Subcutaneous abdominal adipose tissue (tissue), 5 donors: ENCODE measurements around the gene ATP10D.
A peak's percentile ranks its signal among the peaks of the same experiment; 100 is the strongest.
"Not testable (repeated sequence)": the region's sequence is repeated elsewhere in the genome, so short reads cannot be mapped to it uniquely, and the experiment has no call there.

Experiments
- H3K27ac ChIP-seq: one replicate; pipeline ENCODE4 v1.7.0; 2013; ENCODE audit warnings: low read depth, mild to moderate bottlenecking, inconsistent platforms, low read length, moderate library complexity
- H3K27me3 ChIP-seq, 5 donors: one replicate each; pipeline ENCODE4 v1.7.0; 2013; ENCODE audit warnings: low read length in 5 of 5, inconsistent platforms in 1 of 5; ENCODE audit not compliant: control insufficient read depth in 5 of 5, insufficient read depth in 4 of 5
- H3K36me3 ChIP-seq, 5 donors: one replicate each; pipeline ENCODE4 v1.7.0; 2013; ENCODE audit warnings: low read length in 5 of 5; ENCODE audit not compliant: control insufficient read depth in 5 of 5, insufficient read depth in 5 of 5
- H3K4me1 ChIP-seq, 5 donors: one replicate each; pipeline ENCODE4 v1.7.0; 2013; ENCODE audit warnings: low read length in 5 of 5, mild to moderate bottlenecking in 3 of 5, moderate library complexity in 1 of 5; ENCODE audit not compliant: control insufficient read depth in 5 of 5, insufficient read depth in 5 of 5
- H3K4me3 ChIP-seq, 5 donors: one replicate each; pipeline ENCODE4 v1.7.0; 2013; ENCODE audit warnings: low read length in 5 of 5, low read depth in 1 of 5
- H3K9ac ChIP-seq, 5 donors: one replicate each; pipeline ENCODE4 v1.7.0; 2013; ENCODE audit warnings: low read length in 5 of 5, mild to moderate bottlenecking in 4 of 5, moderate library complexity in 3 of 5
- H3K9me3 ChIP-seq, 5 donors: one replicate each; pipeline ENCODE4 v1.7.0; 2013; ENCODE audit warnings: low read length in 5 of 5; ENCODE audit not compliant: control insufficient read depth in 5 of 5
- donor health status: healthy.
- donor health status: healthy.
- donor health status: healthy.
- donor health status: healthy.
- donor health status: healthy.

ATP10D gene

DNA sequence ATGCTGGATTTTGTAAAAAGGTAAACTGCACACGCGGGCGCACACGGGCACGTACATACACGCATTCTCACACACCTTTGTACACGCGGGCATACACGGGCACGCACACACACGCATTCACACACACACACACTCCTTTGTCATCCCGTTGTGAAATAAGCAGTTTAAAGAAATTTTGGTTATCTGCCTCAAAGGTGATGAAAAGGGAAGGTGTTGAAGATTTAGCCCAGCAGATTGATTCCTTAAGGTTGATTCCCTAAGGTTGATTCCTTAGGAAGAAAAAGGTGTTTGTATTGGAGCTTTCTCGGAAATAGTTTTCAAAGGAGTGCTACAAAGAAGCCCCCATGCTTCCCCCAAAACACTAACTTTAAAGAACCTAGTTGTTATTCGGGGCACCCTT is 693 bp downstream of the ATP10D start:
- Histone ChIP-seq H3K4me1 (peaks cover 0 to 18% (median 15%) of the 10 kb centered on the region in 5 donors), H3K27ac (peak overlapping the region; percentile 89), H3K27me3 (no peaks in the 10 kb centered on the region), H3K36me3 (peaks cover 0 to 2% (median 0%) of the 10 kb centered on the region in 5 donors), H3K9me3 (peaks cover 0 to 4% (median 0%) of the 10 kb centered on the region in 5 donors), H3K9ac (peak overlapping the region; percentile 54 to 91 (median 83)), H3K4me3 (peak overlapping the region; percentile 77 to 97 (median 82))

DNA sequence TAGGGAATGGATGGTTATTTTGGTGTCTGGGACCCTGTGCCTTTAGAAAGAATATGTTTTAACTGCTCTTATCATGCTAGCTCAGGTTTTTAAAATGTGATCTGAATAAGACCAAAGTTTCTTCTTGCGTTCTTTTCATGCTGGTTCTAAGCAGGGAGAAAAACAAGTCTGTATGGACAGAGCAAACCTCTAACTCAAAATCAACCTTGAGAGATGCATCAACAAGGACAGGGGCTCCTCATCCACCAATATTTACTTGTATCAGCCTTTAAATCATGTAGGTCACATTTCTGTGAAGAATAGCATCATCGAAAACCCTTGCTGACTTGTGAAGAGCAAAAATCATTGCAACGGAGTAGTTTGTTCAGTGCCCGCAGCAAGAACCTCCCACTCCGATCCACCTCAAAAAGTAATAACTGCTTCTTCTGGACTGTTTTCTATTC is 1.2 kb downstream of the ATP10D start:
- H3K4me3 ChIP-seq = peak overlapping the region; percentile 77 to 97 (median 82)
- peaks cover 0 to 2% (median 0%) of the 10 kb centered on the region in 5 donors for H3K36me3 ChIP-seq
- no peaks in the 10 kb centered on the region for H3K27me3 ChIP-seq
- H3K9ac ChIP-seq = peak overlapping the region; percentile 54 to 91 (median 83)
- H3K27ac ChIP-seq = peak overlapping the region; percentile 89
- peaks cover 0 to 18% (median 15%) of the 10 kb centered on the region in 5 donors for H3K4me1 ChIP-seq
- peaks cover 0 to 4% (median 0%) of the 10 kb centered on the region in 5 donors for H3K9me3 ChIP-seq

DNA sequence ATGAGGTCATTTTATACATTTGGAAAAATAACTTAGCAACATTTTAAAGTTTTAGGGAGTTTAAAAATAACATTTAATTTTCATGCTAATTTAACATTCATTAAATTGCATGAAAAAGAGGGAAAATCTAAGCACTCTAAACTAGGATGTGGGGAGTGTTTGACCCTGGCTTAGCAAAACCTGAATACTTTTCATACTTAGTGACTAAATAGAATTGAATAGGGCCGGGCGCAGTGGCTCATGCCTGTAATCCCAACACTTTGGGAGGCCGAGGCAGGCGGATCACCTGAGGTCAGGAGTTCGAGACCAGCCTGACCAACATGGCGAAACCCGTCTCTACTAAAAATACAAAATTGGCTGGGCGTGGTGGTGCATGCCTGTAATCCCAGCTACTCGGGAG is 1.7 kb downstream of the ATP10D start:
- not testable (repeated sequence) for H3K27ac ChIP-seq, H3K9ac ChIP-seq, H3K9me3 ChIP-seq, H3K27me3 ChIP-seq, H3K36me3 ChIP-seq
- H3K4me3 ChIP-seq = peak overlapping the region in 3 of 5 donors; percentile 77 to 97 (median 81)
- peaks cover 0 to 18% (median 15%) of the 10 kb centered on the region in 5 donors for H3K4me1 ChIP-seq

DNA sequence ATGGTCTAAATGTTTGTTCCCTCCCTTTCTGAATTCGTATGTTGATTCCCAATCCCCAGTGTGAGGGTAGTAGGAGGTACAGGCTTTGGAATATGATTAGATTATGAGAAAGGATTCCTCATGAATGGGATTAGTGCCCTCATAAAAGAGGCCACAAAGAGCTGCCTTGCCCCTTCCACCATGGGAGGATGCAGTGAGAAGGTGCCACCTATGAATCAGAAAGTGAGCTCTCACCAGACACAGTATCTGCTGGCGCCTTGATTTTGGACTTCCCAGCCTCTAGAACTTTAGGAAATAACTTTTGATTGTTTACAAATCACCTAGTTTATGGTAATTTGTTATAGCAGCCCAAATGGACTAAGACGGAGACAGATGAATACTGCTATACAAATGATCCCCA is 3.6 kb downstream of the ATP10D start:
- no peak overlapping the region for H3K9ac ChIP-seq
- H3K4me3 ChIP-seq = no peak overlapping the region
- H3K36me3 ChIP-seq = peaks cover 0 to 2% (median 0%) of the 10 kb centered on the region in 5 donors
- H3K27ac ChIP-seq = no peak overlapping the region
- peaks cover 0 to 18% (median 16%) of the 10 kb centered on the region in 5 donors for H3K4me1 ChIP-seq
- H3K9me3 ChIP-seq = peaks cover 0 to 4% (median 0%) of the 10 kb centered on the region in 5 donors
- no peaks in the 10 kb centered on the region for H3K27me3 ChIP-seq

DNA sequence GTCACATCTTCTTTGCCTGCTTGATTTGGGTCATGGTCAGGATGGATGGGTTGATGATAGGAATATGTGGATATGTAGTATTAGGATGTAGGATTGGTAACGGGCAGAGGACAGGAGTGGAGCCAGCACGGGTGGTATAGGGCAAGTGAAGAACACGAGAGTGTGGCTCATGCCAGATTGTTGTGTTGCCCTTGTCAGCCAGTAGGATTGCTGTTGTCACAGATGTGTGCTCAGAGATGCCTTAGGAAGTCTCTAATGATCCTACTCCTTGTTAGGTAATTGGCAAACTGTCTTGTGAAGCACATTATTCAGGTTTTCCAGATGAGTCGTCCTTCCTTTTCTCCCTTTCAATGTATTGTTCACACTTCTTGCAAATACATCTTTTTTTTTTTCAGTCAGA is 5.5 kb downstream of the ATP10D start:
- Histone ChIP-seq H3K9ac (no peak overlapping the region), H3K4me1 (peaks cover 0 to 12% (median 10%) of the 10 kb centered on the region in 5 donors)

DNA sequence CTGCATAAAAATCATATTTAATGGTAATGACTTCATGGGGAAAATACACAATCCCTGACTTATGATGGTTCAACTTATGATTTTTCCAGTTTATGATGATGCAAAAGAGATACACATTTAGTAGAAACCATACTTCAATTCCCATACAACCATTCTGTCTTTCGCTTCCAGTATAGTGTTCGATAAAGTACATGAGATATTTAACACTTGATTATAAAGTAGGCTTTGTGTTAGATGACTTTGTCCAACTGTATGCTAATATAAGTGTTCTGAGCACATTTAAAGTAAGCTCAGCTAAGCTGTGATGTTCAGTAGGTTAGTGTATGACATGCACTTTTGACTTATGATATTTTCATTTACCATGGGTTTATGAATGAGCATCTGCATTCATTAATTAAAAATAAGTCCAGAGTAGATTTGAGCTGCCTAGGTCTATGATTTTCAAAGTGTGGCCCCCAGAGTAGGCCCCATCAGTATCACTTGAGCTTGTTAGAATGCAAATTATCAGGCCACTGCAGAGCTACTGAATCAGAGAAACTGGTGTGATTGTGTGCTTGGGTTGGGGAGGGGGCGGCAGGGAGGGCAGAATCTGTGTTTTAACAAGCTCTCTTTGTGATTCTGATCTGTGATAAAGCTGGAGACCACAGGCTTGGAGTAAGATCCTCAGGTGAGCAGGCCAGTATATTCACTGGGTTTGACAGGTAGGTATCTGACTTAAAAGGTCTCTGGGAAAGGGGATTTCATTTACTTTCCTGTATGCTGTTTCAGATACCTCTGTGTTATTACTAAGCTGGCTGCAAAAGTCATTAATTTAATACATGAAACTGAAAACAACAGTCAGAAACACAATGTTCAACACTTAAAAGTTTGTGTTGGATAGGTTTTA is 8.4 kb downstream of the ATP10D start:
- no peak overlapping the region for H3K9ac ChIP-seq
- peaks cover 0 to 2% (median 0%) of the 10 kb centered on the region in 5 donors for H3K36me3 ChIP-seq
- peaks cover 0 to 4% (median 0%) of the 10 kb centered on the region in 5 donors for H3K9me3 ChIP-seq
- H3K4me3 ChIP-seq = no peak overlapping the region
- H3K4me1 ChIP-seq = peaks cover 0 to 6% (median 0%) of the 10 kb centered on the region in 5 donors
- no peak overlapping the region for H3K27ac ChIP-seq
- no peaks in the 10 kb centered on the region for H3K27me3 ChIP-seq

More for the DNA sequence above, 5.5 kb downstream of the ATP10D start:
- Histone ChIP-seq H3K27ac (no peak overlapping the region), H3K36me3 (peaks cover 0 to 2% (median 0%) of the 10 kb centered on the region in 5 donors), H3K4me3 (no peak overlapping the region), H3K9me3 (peaks cover 0 to 4% (median 0%) of the 10 kb centered on the region in 5 donors), H3K27me3 (no peaks in the 10 kb centered on the region)

DNA sequence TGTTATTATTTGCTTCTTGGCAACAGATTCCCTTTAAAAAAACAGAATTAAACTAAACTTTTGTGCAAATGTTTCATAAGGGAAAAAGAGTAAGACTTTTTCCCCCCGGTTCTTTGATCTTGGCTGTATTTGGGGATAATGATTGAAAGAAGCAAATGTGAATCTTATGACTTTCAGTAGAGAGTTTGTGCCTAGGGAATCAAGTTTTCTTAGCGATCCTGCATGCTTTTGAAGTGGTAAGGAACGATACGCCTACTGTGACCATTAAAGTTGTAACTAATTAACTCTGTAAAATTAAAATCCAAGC is 9.0 kb downstream of the ATP10D start:
- Histone ChIP-seq H3K27ac (no peak overlapping the region), H3K36me3 (no peaks in the 10 kb centered on the region), H3K4me1 (peaks cover 0 to 9% (median 0%) of the 10 kb centered on the region in 5 donors), H3K27me3 (no peaks in the 10 kb centered on the region), H3K9ac (no peak overlapping the region), H3K4me3 (no peak overlapping the region), H3K9me3 (no peaks in the 10 kb centered on the region)

DNA sequence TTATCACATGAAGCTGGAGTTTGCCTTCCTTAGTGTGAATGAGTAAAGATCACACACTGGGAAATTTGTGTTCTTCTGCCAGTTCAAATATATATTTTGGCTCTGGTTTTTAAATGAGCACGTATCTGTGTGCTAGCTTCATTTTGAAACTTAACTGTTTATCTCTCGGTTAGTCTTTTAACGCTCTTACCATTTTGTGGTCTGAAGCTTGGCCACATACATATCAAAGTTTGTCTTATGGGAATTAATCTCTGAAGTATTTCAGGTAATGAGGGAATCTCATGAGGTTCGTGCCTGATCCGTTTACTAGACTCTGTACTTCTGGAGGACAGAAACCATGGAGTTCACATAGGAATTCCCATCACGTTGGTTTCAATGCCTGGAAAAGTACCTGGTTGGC is 13.8 kb downstream of the ATP10D start:
- Histone ChIP-seq H3K36me3 (no peaks in the 10 kb centered on the region), H3K9ac (no peak overlapping the region), H3K4me3 (no peak overlapping the region), H3K4me1 (peaks cover 0 to 17% (median 7%) of the 10 kb centered on the region in 5 donors), H3K9me3 (no peaks in the 10 kb centered on the region), H3K27me3 (no peaks in the 10 kb centered on the region), H3K27ac (no peak overlapping the region)

DNA sequence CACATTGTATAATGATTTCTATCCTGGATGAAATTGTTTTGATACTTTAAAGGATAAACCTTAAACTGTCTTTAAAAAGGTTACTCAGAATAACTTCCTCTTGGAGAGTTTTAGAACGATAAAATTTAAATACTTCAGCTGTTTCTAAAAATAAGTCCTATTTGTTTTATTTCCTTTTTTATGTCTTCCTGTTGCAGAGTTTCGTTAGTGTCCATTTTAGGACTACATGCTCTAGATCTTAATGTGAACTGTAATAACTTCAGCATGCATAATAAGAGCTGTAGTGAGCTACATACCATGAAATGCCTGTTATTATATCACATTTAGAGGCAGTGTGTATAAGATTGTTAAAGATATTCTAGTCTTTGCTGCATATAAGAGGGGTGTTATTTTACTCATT is 14.6 kb downstream of the ATP10D start:
- Histone ChIP-seq H3K27ac (no peak overlapping the region), H3K4me1 (peaks cover 0 to 17% (median 7%) of the 10 kb centered on the region in 5 donors), H3K4me3 (no peak overlapping the region), H3K36me3 (no peaks in the 10 kb centered on the region), H3K27me3 (no peaks in the 10 kb centered on the region), H3K9me3 (no peaks in the 10 kb centered on the region), H3K9ac (no peak overlapping the region)

DNA sequence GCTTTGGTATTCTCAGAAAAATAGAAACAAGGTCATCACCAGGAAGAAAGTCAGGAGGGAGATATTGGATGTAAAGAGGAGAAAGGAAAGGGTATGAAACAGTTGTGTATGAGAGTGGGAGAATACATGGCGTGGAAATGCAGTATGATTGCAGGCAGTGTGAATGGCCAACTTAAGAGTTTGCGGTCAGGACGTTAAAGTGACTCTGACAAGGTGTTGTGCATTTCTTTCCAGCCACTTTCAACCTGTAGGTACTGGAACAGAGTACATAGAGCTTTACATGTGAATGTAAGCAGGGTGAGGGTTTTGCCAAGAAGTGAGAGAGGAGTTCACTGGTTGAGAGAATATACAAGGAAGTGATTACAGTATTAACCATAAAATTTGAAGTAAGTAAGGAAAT is 15.7 kb downstream of the ATP10D start:
- H3K27ac ChIP-seq = no peak overlapping the region

More for the DNA sequence above, 15.7 kb downstream of the ATP10D start:
- Histone ChIP-seq H3K9ac (no peak overlapping the region), H3K36me3 (no peaks in the 10 kb centered on the region), H3K4me3 (no peak overlapping the region), H3K9me3 (no peaks in the 10 kb centered on the region), H3K4me1 (peaks cover 0 to 17% (median 7%) of the 10 kb centered on the region in 5 donors), H3K27me3 (no peaks in the 10 kb centered on the region)
